SHP77 (cell line): ENCODE results near the gene IQUB.
"Not testable (repeated sequence)": the region's sequence is repeated elsewhere in the genome, so short reads cannot be mapped to it uniquely, and the experiment has no call there.

ENCODE experiments used
- DNase-seq, 2 experiments: peaks; one replicate each; lab custom pipeline; 2025; lab: John Stamatoyannopoulos, UW

The IQUB gene

GRCh38 chr7:123492485-123492884, 41.9 kb downstream of the IQUB start:
- no peak for DNase-seq

- no peak for DNase-seq
Measured at GRCh38 chr7:123485721-123486120, 48.7 kb downstream of the IQUB start.

- no peak for DNase-seq
Measured at GRCh38 chr7:123485187-123485586, 49.2 kb downstream of the IQUB start.

- DNase-seq = no peak
Measured at GRCh38 chr7:123484199-123484598, 50.2 kb downstream of the IQUB start.

GRCh38 chr7:123480107-123480506, 54.3 kb downstream of the IQUB start:
- DNase-seq = no peak

- not testable (repeated sequence) for DNase-seq
Measured at GRCh38 chr7:123478056-123478455, 56.3 kb downstream of the IQUB start.

GRCh38 chr7:123472750-123473445, 61.5 kb downstream of the IQUB start:
- DNase-seq = no peak

GRCh38 chr7:123472327-123472726, 62.1 kb downstream of the IQUB start:
- no peak for DNase-seq

GRCh38 chr7:123468303-123468702, 66.1 kb downstream of the IQUB start:
- DNase-seq = no peak

GRCh38 chr7:123463890-123464289, 70.5 kb downstream of the IQUB start:
- DNase-seq = no peak

- no peak for DNase-seq
Measured at GRCh38 chr7:123460616-123461015, 73.8 kb downstream of the IQUB start.

- DNase-seq = no peak
Measured at GRCh38 chr7:123455965-123456470, 78.4 kb downstream of the IQUB start.

- DNase-seq = no peak
Measured at GRCh38 chr7:123440101-123440548, 94.3 kb downstream of the IQUB start.

GRCh38 chr7:123439191-123439590, 95.2 kb downstream of the IQUB start:
- DNase-seq = no peak

- DNase-seq = no peak
Measured at GRCh38 chr7:123437447-123437995, 96.9 kb downstream of the IQUB start.

- DNase-seq = no peak
Measured at GRCh38 chr7:123435080-123435700, 99.2 kb downstream of the IQUB start.

GRCh38 chr7:123433665-123434064, 100.7 kb downstream of the IQUB start:
- no peak for DNase-seq

GRCh38 chr7:123432601-123433000, 101.8 kb downstream of the IQUB start:
- no peak for DNase-seq

GRCh38 chr7:123431075-123431614, 103.2 kb downstream of the IQUB start:
- DNase-seq = no peak

GRCh38 chr7:123425246-123425645, 109.1 kb downstream of the IQUB start:
- no peak for DNase-seq

GRCh38 chr7:123424463-123424862, 109.9 kb downstream of the IQUB start:
- no peak for DNase-seq

GRCh38 chr7:123423622-123424021, 110.8 kb downstream of the IQUB start:
- no peak for DNase-seq

GRCh38 chr7:123417580-123417979, 116.8 kb downstream of the IQUB start:
- DNase-seq = no peak
